IMR-90 (cell line): Measurements from ENCODE around the gene SMIM22. TPM values are rescaled to one million over a fixed set of nuclear protein-coding genes. Genes with fewer than 3 reads are reported as not detected.

Source experiments
- ATAC-seq: fragments of 200-7000 bp; cut with Tn5 transposase; 2 replicates; pipeline ENCODE4 v1.9.1; 2020; ENCODE audit warnings: low read depth, mild to moderate bottlenecking, moderate library complexity
- BruUV-seq: library from RNA; stranded (reverse); fragments of 400-500 nt; replicated peaks from 2 replicates; lab custom pipeline; 2021; lab: Mats Ljungman, UMichigan
- CTCF ChIA-PET: fragments of 300-600 bp; formaldehyde crosslinking; extraction: SDS; loops from one replicate; lab custom pipeline; 2021; ENCODE audit warnings: antibody characterized with exemption; lab: Yijun Ruan, JAX
- POLR2A ChIA-PET: fragments of 300-600 bp; sonication (Branson Sonifier 250); formaldehyde crosslinking; loops from one replicate; lab custom pipeline; 2022; ENCODE audit warnings: antibody characterized with exemption; ENCODE audit not compliant: unreplicated experiment; lab: Charles Lee
- DNase-seq: peaks from one replicate; pipeline ENCODE4 v3.0.0; 2013
- H2AFZ ChIP-seq: replicated peaks from 2 replicates; pipeline ENCODE3; 2013; ENCODE audit warnings: low read length, mild to moderate bottlenecking; ENCODE audit not compliant: poor library complexity
- H2AK5ac ChIP-seq: 2 replicates; pipeline ENCODE4 v1.6.1; 2013; ENCODE audit warnings: low read depth, low read length, inconsistent platforms
- H2AK9ac ChIP-seq: replicated peaks from 2 replicates; pipeline ENCODE3; 2013; ENCODE audit warnings: mild to moderate bottlenecking, low read depth, low read length, moderate library complexity; ENCODE audit not compliant: poor library complexity
- H2BK120ac ChIP-seq: 2 replicates; pipeline ENCODE4 v1.6.1; 2013; ENCODE audit warnings: low read depth, low read length, inconsistent platforms
- H2BK15ac ChIP-seq: 3 replicates; pipeline ENCODE4 v1.6.1; 2013; ENCODE audit warnings: low read depth, low read length, inconsistent platforms
- H2BK20ac ChIP-seq: 2 replicates; pipeline ENCODE4 v1.6.1; 2013; ENCODE audit warnings: low read depth, mild to moderate bottlenecking, inconsistent platforms, low read length, moderate library complexity
- H2BK5ac ChIP-seq: 2 replicates; pipeline ENCODE4 v1.6.1; 2013; ENCODE audit warnings: mild to moderate bottlenecking, low read depth, low read length, inconsistent platforms; ENCODE audit not compliant: poor library complexity, severe bottlenecking
- H3K14ac ChIP-seq: replicated peaks from 2 replicates; pipeline ENCODE4 v1.6.1; 2013; ENCODE audit warnings: low read depth, low read length, inconsistent platforms
- H3K18ac ChIP-seq: 2 replicates; pipeline ENCODE4 v1.6.1; 2013; ENCODE audit warnings: low read depth, low read length, control low read depth
- H3K23ac ChIP-seq: 2 replicates; pipeline ENCODE4 v1.6.1; 2013; ENCODE audit warnings: low read depth, low read length, inconsistent platforms
- H3K27ac ChIP-seq: 2 replicates; pipeline ENCODE4 v1.5.1; 2013; ENCODE audit warnings: mild to moderate bottlenecking, control low read depth, low read length; ENCODE audit not compliant: insufficient read depth
- H3K27me3 ChIP-seq: 2 replicates; pipeline ENCODE4 v1.6.1; 2013; ENCODE audit warnings: low read length; ENCODE audit not compliant: control insufficient read depth, insufficient read depth
- H3K36me3 ChIP-seq: 2 replicates; pipeline ENCODE4 v1.6.1; 2013; ENCODE audit warnings: low read length, mixed read lengths; ENCODE audit not compliant: control insufficient read depth, insufficient read depth
- H3K4ac ChIP-seq: 2 replicates; pipeline ENCODE4 v1.6.1; 2013; ENCODE audit warnings: low read depth, low read length, inconsistent platforms
- H3K4me1 ChIP-seq: 2 replicates; pipeline ENCODE4 v1.6.1; 2013; ENCODE audit warnings: low read length, mixed read lengths; ENCODE audit not compliant: control insufficient read depth, insufficient read depth
- H3K4me2 ChIP-seq: 2 replicates; pipeline ENCODE4 v1.6.1; 2013; ENCODE audit warnings: low read depth, mild to moderate bottlenecking, control low read depth, low read length, moderate library complexity
- H3K4me3 ChIP-seq: 2 replicates; pipeline ENCODE4 v1.5.1; 2013; ENCODE audit warnings: low read depth, mild to moderate bottlenecking, control low read depth, low read length, moderate library complexity; ENCODE audit not compliant: insufficient read depth
- H3K56ac ChIP-seq: 2 replicates; pipeline ENCODE4 v1.6.1; 2013; ENCODE audit warnings: low read length, inconsistent platforms; ENCODE audit not compliant: insufficient read depth; ENCODE audit errors: extremely low read depth
- H3K79me1 ChIP-seq, 2 experiments: 2 replicates each; pipeline ENCODE4 v1.6.1; 2013; ENCODE audit warnings: low read length in 2 of 2, inconsistent platforms in 1 of 2, low read depth in 1 of 2
- H3K9ac ChIP-seq: 2 replicates; pipeline ENCODE4 v1.6.1; 2013; ENCODE audit warnings: low read depth, low read length, control low read depth
- H3K9me1 ChIP-seq: 2 replicates; pipeline ENCODE4 v1.6.1; 2013; ENCODE audit warnings: low read length, inconsistent platforms; ENCODE audit not compliant: insufficient read depth
- H3K9me3 ChIP-seq: 2 replicates; pipeline ENCODE4 v1.6.1; 2013; ENCODE audit warnings: low read length; ENCODE audit not compliant: control insufficient read depth, insufficient read depth
- H4K20me1 ChIP-seq: 2 replicates; pipeline ENCODE4 v1.6.1; 2013; ENCODE audit warnings: low read length, inconsistent platforms; ENCODE audit not compliant: insufficient read depth
- H4K5ac ChIP-seq: 2 replicates; pipeline ENCODE4 v1.6.1; 2013; ENCODE audit warnings: mild to moderate bottlenecking, low read depth, low read length, control low read depth
- H4K8ac ChIP-seq, 2 experiments: 2 replicates each; pipeline ENCODE4 v1.6.1; 2013; ENCODE audit warnings: low read depth in 2 of 2, low read length in 2 of 2, control low read depth in 1 of 2, inconsistent platforms in 1 of 2
- H4K91ac ChIP-seq: 2 replicates; pipeline ENCODE4 v1.6.1; 2013; ENCODE audit warnings: low read depth, low read length, inconsistent platforms; ENCODE audit not compliant: insufficient read depth
- BHLHE40 ChIP-seq: fragments of 150-350 bp; IDR thresholded peaks from 2 replicates; pipeline ENCODE4 v1.6.1; 2016; ENCODE audit warnings: mild to moderate bottlenecking, low read depth, low read length
- CEBPB ChIP-seq: IDR thresholded peaks from 2 replicates; pipeline ENCODE4 v1.6.1; 2012; ENCODE audit warnings: low read depth, low read length, improper control_type of control experiment
- RFX5 ChIP-seq: IDR thresholded peaks from 2 replicates; pipeline ENCODE4 v1.8.0; 2012; ENCODE audit warnings: low read depth, mild to moderate bottlenecking, low read length, moderate library complexity
- SMC3 ChIP-seq: fragments of 150-350 bp; IDR thresholded peaks from 2 replicates; pipeline ENCODE4 v1.6.1; 2016; ENCODE audit warnings: low read depth, mild to moderate bottlenecking, antibody characterized with exemption, low read length, moderate library complexity
- USF2 ChIP-seq: fragments of 150-350 bp; IDR thresholded peaks from 2 replicates; pipeline ENCODE4 v1.6.1; 2017; ENCODE audit warnings: mild to moderate bottlenecking, antibody characterized with exemption, low read length, low read depth
- WGBS, 2 experiments: methylation state at CpG; one replicate each; pipeline versions ENCODE4 v1.1.5 to v1.1.7; 2013; ENCODE audit warnings: missing lambda C conversion rate in 2 of 2; ENCODE audit not compliant: insufficient read length in 1 of 2; ENCODE audit errors: extremely low coverage in 2 of 2; 5-methylcytosine and 5-hydroxymethylcytosine counted together
- dilution Hi-C: fragments of 300-500 bp; cut with HindIII; formaldehyde crosslinking; loops from one replicate; pipeline ENCODE4 v1.14.3; 2018; ENCODE audit warnings: low sequenced_read_pairs; ENCODE audit not compliant: unreplicated experiment
- in situ Hi-C: fragments of 300-500 bp; cut with MboI; formaldehyde crosslinking; loops from 3 replicates; pipeline ENCODE4 v1.14.3; 2019; ENCODE audit warnings: low sequenced_read_pairs, inconsistent platforms, mixed read lengths
- intact Hi-C: fragments of 100-400 bp; cut with micrococcal nuclease; formaldehyde crosslinking; loops from 2 replicates; pipeline ENCODE4 v1.10.0; 2022
- polyA plus RNA-seq, 3 experiments: library from polyadenylated mRNA; depleted of rRNA; stranded (reverse); fragments of >200 nt; gene quantifications; 2 replicates each; pipeline ENCODE4 v1.2.3, GENCODE V29; 2012; ENCODE audit warnings: low replicate concordance in 1 of 3
- total RNA-seq: library from RNA; depleted of rRNA; stranded (reverse); fragments of >200 nt; gene quantifications from 2 replicates; pipeline ENCODE4 v1.2.3, GENCODE V29; 2012

The SMIM22 gene
- total and polyA plus RNA-seq, 2 of the 4 experiments (the other 2 are of a cell fraction) = not detected

GRCh38 chr16:4813251-4814003 is 18.3 kb downstream of the SMIM22 start:
- Histone ChIP-seq H2BK5ac (no peak overlapping the region), H3K9me3 (no peaks in the 10 kb centered on the region), H3K9me1 (no peaks in the 10 kb centered on the region), H3K4me2 (no peak overlapping the region), H4K8ac (no peak overlapping the region), H2AK9ac (no peak overlapping the region), H2AK5ac (no peak overlapping the region), H3K4ac (no peak overlapping the region), H3K36me3 (peaks cover 48% of the 10 kb centered on the region), H3K27me3 (no peaks in the 10 kb centered on the region), H2AFZ (no peak overlapping the region), H4K20me1 (no peaks in the 10 kb centered on the region), H2BK15ac (no peak overlapping the region), H3K23ac (no peak overlapping the region), H3K4me3 (no peak overlapping the region), H3K9ac (no peak overlapping the region), H3K27ac (peak overlapping the region; percentile 17; the same call in 1 of the 2 replicates), H3K18ac (no peak overlapping the region), H2BK20ac (no peak overlapping the region), H4K91ac (no peak overlapping the region), H3K56ac (no peak overlapping the region), H2BK120ac (no peak overlapping the region), H3K4me1 (peaks cover 8% of the 10 kb centered on the region; the same call in 1 of the 2 replicates), H3K79me1 (peaks cover 2 to 5% of the 10 kb centered on the region in 2 experiments; a peak in 1 of 4 replicates), H3K14ac (no peak overlapping the region), H4K5ac (no peak overlapping the region)
- CTCF ChIA-PET = no interaction called here
- POLR2A ChIA-PET = interaction anchor here (0.6 kb wide), 1 partner anchor 17 kb away, joined by 13 read pairs; no protein-coding TSS in a partner anchor
- intact Hi-C loops (no loop called here), dilution Hi-C loops (no loop called here), in situ Hi-C loops (no loop called here)
- ATAC-seq (no peak), DNase-seq (no peak)
- TF ChIP-seq BHLHE40 (no peak), USF2 (no peak), CEBPB (no peak), RFX5 (no peak), SMC3 (no peak)
- WGBS, 2 experiments = 96% methylated on average over 8 of the region's 16 CpGs; no CpG with 5 or more reads in 1 of the 2 experiments
- no TSS peak for BruUV-seq
